Neutrophil (primary cell): ENCODE results near the gene VNN1.
A peak's percentile ranks its signal among the peaks of the same experiment; 100 is the strongest.

Experiments used
- H3K27ac ChIP-seq: fragments of 200-600 bp; sonication (generic); 2 replicates; pipeline ENCODE4 v1.5.1; 2016; ENCODE audit warnings: mild to moderate bottlenecking, moderate library complexity
- H3K27me3 ChIP-seq: fragments of 200-600 bp; sonication (generic); 2 replicates; pipeline ENCODE4 v1.6.0; 2016; ENCODE audit warnings: mild to moderate bottlenecking
- H3K36me3 ChIP-seq: fragments of 200-600 bp; sonication (generic); 2 replicates; pipeline ENCODE4 v1.5.1; 2017
- H3K4me1 ChIP-seq, 2 experiments: fragments of 200-600 bp in 1 of 2; sonication (generic) in 1 of 2; 1 replicate in 1 of 2; 2 replicates in 1 of 2; pipeline versions ENCODE4 v1.5.1 to v1.6.1; 2013 to 2016; ENCODE audit warnings: low read depth in 1 of 2, low read length in 1 of 2, mild to moderate bottlenecking in 1 of 2, moderate library complexity in 1 of 2; ENCODE audit not compliant: control insufficient read depth in 1 of 2, insufficient read depth in 1 of 2
- H3K4me3 ChIP-seq, 2 experiments: fragments of 200-600 bp in 1 of 2; sonication (generic) in 1 of 2; 1 replicate in 1 of 2; 2 replicates in 1 of 2; pipeline ENCODE4 v1.5.1; 2013 to 2016; ENCODE audit warnings: low read depth in 1 of 2, low read length in 1 of 2, mild to moderate bottlenecking in 1 of 2, moderate library complexity in 1 of 2
- H3K9me3 ChIP-seq: fragments of 200-600 bp; sonication (generic); 2 replicates; pipeline ENCODE4 v1.5.1; 2016
- CTCF ChIP-seq: fragments of 200-600 bp; sonication (generic); IDR thresholded peaks from 2 replicates; pipeline ENCODE4 v1.5.1; 2016; ENCODE audit warnings: antibody characterized with exemption

VNN1 gene

GRCh38 chr6:132734694-132735236 is 20.9 kb upstream of the VNN1 start:
- Histone ChIP-seq H3K4me1 (peaks cover 76 to 94% of the 10 kb centered on the region in 2 experiments), H3K36me3 (peaks cover 26% of the 10 kb centered on the region), H3K27ac (peak overlapping the region; percentile 91), H3K27me3 (no peaks in the 10 kb centered on the region), H3K9me3 (no peaks in the 10 kb centered on the region), H3K4me3 (peak overlapping the region; percentile 72 to 81)
- TF ChIP-seq CTCF: peak; percentile 39

GRCh38 chr6:132733814-132734213 is 20.0 kb upstream of the VNN1 start:
- Histone ChIP-seq H3K4me3 (peak overlapping the region; percentile 72 to 81), H3K27ac (peak overlapping the region; percentile 91), H3K4me1 (peaks cover 76 to 95% of the 10 kb centered on the region in 2 experiments), H3K27me3 (no peaks in the 10 kb centered on the region), H3K36me3 (peaks cover 36% of the 10 kb centered on the region), H3K9me3 (no peaks in the 10 kb centered on the region)
- no peak for TF ChIP-seq CTCF

GRCh38 chr6:132733283-132733682 is 19.4 kb upstream of the VNN1 start:
- H3K27ac ChIP-seq: peak overlapping the region; percentile 91

GRCh38 chr6:132731086-132731485 is 17.2 kb upstream of the VNN1 start:
- TF ChIP-seq CTCF: no peak
- H3K9me3 ChIP-seq: no peaks in the 10 kb centered on the region
- H3K36me3 ChIP-seq: peaks cover 63% of the 10 kb centered on the region
- peak overlapping the region; percentile 72 to 81 for H3K4me3 ChIP-seq
- H3K4me1 ChIP-seq: peaks cover 74 to 87% of the 10 kb centered on the region in 2 experiments
- H3K27me3 ChIP-seq: no peaks in the 10 kb centered on the region
- H3K27ac ChIP-seq: peak overlapping the region; percentile 91

More at GRCh38 chr6:132733283-132733682, 19.4 kb upstream of the VNN1 start:
- Histone ChIP-seq H3K27me3 (no peaks in the 10 kb centered on the region), H3K4me3 (peak overlapping the region; percentile 72 to 81), H3K36me3 (peaks cover 41% of the 10 kb centered on the region), H3K9me3 (no peaks in the 10 kb centered on the region), H3K4me1 (peaks cover 76 to 95% of the 10 kb centered on the region in 2 experiments)
- TF ChIP-seq CTCF: peak; percentile 5

- Histone ChIP-seq H3K36me3 (peaks cover 68% of the 10 kb centered on the region), H3K4me3 (peak overlapping the region; percentile 72 to 81), H3K27me3 (no peaks in the 10 kb centered on the region), H3K27ac (peak overlapping the region; percentile 91), H3K9me3 (no peaks in the 10 kb centered on the region), H3K4me1 (peaks cover 69 to 82% of the 10 kb centered on the region in 2 experiments)
- no peak for TF ChIP-seq CTCF
Measured at GRCh38 chr6:132730560-132730959, 16.7 kb upstream of the VNN1 start.
